Hematopoietic multipotent progenitor cell treated with erythropoietin and hydrocortisone succinate and interleukin-3 and kit ligand, for 17 days (in vitro differentiated cells): ENCODE measurements around the gene NUAK1.

Experiments
- DNase-seq: peaks from one replicate; pipeline ENCODE4 v3.0.0-alpha.2; 2015; ENCODE audit warnings: low spot score

NUAK1 gene

DNA sequence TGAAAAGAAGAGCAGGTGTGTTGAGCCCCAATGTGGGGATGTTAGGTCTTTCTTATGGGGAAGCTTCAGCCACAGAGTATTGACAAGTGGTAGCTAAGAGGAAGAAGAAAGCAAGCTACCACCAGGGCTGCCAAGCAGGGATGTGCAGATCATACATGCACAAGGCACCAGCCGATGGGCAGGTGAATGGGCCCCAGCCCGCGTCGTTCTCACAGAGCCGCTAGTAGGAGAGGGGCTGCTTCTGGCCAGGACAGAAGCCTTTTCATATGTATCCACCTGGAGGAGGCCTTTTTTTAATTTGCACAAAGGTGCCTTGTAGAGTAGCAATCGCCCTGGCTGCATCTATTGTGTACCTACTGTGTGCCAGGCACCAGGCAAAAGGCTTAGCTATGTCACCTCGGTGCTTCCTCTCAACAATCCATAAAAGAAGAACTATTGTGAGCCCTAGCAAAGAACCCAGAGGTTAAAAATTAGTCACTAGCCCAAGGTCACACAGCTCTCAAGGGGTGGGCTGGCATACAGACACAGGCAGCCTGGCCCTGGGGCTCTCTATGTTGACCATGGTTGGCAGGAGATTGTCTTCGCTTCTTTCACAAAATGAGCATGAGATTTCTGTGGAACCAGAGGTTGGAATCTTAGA lies 8.2 kb downstream of the NUAK1 start:
- no peak for DNase-seq

DNA sequence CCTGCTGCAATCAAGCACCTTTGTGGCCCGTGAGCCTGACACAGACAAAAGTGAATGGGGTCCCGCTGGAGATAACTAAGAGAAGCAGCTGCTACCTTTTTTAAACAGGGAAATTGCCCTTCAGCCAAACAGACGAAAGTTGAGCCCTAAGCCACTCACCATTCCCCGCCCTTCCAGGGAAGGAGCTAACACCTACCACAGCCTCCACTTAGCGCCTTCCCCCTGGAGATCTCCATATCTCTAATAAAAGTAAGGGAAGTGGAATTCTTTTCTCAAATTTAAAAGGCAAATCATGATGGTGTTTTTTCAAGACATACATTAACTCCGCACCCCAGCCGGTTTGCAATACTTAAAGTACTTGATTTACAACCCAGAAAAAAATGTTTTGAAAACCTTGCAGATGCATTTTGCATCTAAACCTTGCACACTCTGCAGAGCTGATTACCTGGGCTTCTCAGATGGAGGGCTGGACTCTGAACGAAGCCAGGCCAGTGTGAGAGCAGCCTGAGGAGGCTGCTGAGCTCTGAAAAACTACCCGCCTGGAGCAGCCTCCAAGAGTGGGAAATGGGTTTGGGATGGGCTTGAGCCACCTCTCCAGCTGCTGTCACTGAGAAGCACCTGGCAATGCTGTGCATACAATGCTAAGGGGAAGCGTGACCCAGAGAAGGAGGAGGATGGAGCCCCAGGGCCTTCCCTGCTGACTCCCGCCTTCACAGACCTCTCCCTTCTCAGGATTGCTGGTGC lies 10.0 kb downstream of the NUAK1 start:
- DNase-seq: no peak

DNA sequence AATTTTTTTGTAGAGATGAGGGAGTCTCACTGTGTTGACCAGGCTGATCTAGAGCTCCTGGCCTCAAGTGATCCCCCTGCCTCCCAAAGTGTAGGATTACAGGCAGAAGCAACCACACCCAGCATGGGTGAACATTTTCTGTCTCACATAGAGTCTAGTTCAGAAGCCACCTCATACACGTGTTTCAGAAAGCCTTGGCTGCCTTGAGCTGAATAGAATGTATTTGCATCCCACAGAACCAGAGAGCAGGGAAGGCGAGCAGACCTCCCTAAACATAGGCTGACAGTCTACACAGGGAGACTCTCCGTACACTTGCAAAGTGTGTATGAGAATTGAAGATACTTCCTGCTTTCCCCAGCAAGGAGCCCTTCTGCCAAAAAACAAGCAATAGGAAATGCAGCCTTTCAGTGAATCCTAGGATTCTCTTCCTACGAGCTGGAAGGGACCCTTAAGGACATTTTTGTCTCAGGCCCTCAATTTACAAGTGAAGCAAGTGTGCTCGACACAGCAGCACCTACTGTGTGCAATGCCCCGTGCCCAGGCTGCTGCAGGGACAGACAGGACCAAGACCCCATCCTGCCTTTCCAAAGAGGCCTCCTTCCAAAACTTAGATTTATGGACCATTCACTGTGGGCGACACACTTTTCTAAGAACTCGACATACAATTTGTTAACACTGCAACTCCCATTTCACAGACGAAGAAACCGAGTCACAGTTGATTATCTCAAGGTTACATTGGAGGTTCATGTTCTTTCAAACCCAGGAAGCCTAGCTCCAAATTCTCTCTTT lies 11.2 kb downstream of the NUAK1 start:
- no peak for DNase-seq

DNA sequence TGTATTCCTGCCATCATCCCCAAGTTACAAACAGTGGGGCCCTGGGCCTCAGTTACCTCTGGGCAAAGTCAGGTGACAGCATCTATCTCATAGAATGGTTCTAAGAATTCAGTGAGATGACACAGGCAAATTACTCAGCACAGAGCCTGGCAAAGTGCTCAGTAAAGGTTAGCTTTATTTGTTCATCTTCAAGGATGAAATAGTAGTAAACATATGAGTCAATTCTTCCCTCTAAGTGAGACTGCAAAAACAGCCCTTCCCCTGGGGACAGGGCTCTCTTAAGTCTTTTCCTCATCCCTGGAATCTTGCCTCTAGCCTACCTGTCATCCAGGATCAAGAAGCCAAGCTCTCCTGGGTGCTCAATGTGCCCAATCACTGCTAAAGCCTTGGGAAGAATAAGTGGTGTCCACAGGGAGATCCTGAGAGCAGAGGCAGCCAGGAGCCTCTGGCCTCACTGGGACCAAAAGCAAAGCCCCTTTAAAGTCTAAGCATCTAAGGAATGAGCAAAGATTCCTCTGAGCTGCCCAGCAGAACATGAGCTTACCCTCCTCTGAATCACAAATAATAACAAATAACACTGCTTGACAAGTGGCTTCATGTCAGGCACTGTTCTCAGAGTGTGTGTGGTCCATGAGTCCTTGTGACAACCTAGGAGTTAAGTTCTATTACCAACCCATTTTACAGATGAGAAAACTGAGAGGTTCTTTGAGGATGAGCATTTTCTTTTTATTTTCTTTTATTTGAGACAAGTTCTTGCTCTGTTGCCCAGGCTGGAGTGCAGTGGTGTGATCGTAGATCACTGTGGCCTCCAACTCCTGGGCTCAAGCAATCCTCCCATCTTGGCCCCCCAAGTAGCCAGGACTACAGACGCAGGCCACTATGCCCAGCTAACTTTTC lies 12.1 kb downstream of the NUAK1 start:
- no peak for DNase-seq

DNA sequence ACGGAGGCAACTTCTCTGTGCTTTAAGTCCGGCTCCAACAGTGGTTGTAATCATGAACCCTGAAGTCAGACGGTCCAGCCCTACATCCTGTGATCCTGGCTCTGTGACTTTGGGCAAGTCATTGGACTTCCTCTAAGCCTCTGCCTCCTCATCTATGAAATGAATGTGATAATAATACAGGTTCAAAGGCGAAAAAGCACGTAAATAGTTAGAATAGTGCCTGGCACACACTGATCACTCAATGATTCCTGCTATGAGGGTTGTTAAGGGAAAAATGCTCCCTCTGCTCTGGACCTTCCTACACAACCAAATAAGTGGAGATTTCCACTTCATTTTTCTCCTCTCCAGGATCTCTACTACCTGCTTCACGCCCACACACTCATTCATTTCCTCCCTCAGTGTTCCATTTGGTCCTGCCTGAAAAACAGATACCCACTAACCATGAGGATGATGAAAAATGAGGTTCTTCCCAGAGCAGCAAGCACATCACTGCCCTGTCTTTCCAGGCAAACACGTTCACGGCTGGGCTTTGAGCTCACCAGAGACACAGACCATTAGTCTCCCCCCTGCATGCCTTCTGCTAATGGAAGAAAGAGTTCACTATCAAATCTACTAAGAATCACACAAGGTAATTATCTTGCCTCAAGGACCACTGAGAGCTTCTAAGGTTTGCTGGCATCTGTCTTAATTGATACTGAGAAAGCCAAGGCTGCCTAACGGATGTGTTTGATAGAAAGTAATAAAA lies 13.2 kb downstream of the NUAK1 start:
- no peak for DNase-seq

DNA sequence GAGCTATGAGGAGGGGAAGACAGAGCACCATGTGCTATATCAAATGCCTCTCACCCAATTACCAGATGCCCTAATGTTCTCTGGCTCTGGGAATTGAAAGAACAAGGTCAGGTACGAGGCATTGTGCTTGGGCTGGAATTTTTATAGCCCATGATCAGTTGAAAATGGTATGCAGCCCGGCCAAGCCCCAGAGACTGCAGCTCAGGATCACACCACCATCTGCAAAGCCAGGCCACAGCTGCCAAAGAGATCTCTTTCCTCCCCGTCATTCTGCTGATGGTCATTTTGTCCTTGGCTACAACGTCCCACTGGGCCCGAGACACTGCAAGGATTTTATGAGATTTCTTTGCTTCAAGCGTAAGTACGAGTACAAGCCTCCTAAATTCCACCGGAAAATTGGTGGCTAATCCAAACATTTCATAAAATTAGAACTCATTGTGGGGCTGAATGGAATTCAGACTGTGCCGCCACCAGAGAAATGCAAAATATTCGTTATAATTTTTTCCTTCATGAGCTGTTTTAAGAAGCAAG lies 15.1 kb downstream of the NUAK1 start:
- DNase-seq: no peak

DNA sequence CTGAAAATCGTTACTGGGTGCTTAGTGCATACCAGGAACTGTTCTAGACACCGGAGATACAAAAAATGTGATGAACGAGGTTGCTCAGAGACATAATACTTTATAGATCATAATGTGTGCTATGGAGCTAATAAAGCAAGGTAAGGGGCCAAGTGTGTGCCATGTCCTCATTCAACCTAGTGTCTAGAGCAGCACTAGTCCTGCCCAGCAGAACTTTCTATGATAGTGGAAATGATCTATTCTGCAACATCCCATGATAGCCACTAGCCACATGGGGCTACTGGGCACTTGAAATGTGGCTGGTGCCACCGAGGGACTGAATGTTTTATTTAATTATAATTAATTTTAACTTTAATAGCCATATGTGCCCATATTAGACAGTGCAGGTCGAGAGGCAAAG lies 15.6 kb downstream of the NUAK1 start:
- DNase-seq: no peak

DNA sequence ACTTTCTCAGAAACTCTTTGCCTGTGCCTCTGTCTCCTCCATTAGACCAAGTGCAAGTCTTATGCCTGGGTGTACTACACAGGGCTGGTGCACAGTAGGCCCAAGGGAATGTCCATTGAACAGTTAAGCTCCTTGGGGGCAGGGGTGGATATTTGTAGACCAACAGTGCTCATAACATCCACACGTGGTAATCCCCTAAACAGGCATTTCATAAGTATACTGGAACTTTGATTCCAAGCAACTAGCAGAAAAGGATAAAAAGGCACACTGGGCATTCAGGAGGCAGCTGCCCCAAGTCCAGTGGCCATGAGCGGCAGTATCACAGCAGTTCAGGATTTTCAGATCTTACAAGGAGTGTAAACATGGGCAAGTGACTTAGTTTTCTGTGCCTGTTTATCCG lies 16.8 kb downstream of the NUAK1 start:
- DNase-seq: no peak

DNA sequence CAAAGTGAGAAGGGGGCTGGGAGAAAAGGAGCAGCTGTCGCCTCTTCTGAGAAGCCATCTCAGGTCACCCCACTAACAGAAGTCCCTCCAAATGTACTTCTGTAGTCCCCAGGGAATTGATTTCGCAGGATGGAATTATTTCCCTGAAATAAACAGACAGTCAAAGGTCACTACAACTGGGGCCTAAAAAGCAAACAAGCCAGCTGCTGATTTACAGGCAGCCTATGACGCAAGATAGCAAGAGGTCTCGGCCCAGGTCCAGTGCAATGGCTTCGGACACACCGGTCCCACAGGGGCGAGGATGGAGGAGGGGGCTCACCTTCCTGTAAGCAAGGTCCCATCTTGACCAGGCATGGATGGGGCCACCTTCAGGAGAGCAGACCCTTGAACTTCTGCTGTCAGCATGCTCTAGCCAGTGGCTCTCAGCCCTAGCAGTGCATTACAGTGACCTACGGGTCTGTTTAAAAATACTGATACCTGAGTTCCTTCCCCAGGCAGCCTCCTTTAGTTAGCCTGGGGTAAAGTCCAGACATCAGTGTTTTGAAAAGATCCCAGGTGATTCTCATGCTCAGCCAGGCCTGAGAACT lies 18.1 kb downstream of the NUAK1 start:
- DNase-seq: no peak

DNA sequence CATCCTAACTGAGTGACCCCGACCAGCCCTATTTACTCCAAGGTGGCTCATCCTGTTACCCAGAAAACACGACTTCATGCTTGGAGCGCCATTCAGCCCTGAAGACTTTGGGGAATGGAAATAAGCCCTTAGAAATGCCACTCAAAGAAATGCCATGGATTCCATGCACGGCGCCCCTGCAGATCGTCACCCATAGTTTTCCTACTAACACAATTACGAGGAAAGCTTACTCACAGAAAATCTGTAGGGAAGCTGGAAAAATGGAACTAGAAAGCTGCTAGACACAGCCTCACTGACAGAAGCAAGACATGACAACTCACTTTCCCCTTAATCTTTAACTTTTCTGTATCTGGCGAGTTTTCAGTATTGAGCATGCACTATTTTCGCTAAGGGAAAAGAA lies 19.5 kb downstream of the NUAK1 start:
- no peak for DNase-seq

DNA sequence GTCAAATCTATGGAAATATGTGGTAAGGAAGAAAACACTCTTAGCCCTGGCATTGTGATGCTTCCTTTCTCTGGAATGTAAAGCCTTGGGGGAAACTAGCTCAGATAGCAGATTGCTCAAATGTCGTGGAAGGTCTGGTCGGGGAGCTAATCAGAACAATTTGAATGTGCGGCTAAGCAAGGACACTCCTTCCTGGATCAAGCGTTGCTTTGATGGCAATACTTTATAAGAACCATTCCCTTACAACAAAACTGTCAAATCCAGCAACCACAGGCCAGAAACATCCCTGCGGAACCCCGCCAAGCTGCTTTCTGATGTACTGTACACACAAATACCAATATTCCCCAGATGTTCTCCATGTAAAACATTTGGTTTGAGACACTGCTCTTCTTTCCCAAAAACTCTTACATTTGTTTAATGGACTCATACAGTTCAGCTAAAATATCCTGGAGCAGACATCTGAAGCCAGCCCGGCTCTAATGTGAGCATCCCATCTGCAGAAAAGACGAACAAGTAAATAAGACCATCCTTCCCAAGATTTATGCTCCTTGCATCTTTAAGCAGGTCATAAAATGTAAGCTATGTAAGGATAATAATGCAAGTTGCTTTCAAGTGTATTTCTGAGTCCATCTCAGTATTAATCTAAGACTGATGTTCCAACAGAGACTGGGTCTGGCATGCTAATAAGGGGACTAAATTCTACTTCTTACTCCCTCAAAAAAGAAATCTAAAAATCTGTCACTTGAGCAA lies 20.2 kb downstream of the NUAK1 start:
- DNase-seq: no peak

DNA sequence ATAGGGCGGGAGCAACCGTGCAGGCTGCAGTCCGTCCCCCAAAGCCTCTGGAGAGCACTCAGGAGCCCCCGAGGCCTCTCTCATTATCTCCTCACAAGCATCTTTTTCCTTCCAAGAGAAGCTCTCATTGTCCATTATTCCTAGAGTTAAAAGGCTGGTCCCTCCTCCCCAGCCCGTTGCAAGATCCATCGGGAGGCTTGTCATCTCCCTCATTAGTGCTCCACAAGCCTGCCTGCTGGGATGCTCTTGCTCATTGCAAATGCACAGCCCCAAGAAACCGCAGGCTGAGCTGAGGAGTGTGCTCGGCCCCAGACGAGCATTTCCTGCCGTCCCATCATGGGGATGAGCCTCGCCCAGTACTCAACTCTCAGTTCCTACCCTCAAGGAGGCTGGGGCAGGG lies 23.3 kb downstream of the NUAK1 start:
- DNase-seq: no peak

DNA sequence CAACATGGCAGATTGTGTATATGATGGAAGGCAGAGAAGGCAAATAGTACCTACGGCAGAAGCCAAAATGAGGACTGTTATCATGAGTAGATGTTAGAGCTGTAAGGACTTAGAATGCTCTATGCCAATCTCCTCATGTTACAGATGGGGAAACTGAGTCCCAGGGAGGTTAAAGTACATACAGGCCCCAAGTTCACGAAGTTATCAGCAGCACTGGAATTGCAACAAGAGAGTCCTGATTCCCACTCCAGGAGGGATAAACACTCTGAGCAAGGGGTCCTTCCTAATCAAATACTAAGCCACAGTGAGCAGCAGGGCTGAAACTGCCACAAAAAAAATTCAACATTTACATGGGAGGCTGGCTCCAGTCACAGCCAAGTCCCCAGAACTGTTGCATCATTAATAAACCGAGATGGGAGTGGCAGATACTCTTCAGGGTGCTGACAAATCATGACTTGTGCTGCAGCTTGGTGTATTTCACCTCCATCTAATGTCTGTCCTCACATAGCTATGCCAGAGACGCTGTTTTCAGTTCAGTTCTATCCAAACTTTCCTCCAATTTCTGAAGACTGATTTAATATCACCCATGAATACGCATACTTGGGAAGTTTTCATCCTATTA lies 24.2 kb downstream of the NUAK1 start:
- DNase-seq: no peak

DNA sequence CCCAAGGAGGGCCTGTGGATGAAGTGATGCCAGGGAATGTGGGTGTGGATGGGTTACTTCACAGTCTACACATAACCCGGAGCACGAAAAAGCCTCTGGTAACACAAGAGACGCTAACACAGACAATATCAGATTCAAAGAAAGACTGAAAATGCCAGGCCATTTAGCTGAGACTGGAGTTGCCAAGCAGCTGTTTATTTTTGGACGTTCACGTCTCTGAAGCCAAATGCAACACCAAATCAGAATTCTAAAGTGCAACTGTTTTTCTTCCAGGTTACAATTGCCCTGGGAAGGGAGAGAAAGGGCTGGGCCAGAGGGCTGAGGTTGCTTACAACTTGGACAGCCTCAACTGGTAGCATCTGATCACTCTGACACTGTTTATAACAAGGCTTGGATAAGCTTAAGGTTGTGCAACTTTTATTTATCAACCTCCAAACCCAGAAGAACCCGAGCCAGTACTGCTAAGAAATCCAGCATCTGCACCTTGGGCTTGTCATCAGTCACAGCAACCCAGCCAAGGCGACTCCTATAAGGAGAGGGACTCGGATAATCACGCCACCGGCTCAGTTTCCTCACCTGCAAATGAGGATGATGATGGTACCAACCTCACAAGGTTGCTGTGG lies 24.8 kb downstream of the NUAK1 start:
- DNase-seq: no peak

DNA sequence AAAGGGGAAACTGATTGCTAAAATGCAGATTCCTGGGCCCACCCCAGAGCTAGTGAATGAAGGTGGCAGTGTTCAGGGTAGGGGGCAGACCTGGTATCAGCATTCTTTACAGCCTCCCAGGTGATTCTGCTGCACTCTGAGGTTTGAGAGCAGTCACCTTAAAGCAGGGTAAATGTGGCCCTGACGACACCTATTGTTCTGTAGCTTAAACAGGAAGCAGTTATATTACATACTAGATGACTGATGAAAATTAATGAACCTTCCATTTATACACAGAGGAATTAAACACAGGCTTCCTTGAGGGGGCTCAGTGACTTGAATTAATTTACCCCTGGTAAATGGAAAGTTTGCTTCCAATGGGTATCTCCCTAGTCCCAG lies 25.3 kb downstream of the NUAK1 start:
- no peak for DNase-seq

DNA sequence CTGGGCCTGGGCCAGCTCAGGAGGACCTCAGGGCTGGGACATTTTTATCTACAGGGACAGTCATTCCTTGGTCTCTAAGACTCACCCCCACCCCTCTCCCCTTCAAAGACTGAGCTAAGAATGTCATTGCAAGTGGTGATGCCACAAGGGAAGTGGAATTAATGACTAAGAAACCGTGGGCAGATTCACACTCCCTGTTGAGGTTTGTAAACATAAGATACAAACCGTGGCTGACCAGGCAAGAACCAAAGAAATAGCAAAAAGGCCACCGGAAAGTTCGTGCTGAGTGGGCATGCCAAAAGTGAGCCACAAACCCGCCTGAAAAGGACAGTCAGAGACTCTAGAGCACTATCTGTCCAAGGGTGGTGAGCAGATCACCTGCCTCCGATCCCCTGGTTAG lies 25.7 kb downstream of the NUAK1 start:
- no peak for DNase-seq

DNA sequence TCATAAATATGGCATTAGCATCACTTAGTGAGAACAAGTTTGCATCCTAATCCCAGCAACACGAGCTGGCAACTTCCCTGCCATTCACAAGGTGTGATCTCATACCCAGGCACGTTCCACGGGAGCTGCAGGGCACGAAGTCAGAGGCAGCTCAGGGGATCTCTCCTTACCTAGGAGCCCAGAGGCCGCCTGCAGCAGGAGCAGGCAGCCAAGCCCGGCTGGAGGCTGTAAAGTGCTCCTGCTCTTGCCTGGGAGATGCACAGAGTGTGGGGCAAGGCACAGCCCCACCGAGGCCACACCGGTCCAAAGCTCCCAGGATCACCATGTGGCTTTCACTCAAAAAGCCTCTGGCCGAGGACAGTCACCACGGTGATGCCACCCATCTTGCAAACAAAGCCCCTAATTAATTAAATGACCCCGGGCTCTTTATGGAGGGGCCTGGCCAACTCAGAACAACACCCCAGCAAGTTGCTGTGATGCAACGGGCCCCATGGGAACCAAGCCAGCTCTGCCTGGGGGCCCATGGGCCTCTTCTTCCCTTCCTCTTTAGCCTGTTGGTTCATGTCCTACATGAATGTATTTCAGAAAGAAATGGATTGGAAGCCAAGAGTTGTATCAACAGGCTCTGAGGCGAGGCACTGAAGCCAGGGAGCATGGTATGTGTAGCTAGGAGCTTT lies 26.5 kb downstream of the NUAK1 start:
- DNase-seq: no peak

DNA sequence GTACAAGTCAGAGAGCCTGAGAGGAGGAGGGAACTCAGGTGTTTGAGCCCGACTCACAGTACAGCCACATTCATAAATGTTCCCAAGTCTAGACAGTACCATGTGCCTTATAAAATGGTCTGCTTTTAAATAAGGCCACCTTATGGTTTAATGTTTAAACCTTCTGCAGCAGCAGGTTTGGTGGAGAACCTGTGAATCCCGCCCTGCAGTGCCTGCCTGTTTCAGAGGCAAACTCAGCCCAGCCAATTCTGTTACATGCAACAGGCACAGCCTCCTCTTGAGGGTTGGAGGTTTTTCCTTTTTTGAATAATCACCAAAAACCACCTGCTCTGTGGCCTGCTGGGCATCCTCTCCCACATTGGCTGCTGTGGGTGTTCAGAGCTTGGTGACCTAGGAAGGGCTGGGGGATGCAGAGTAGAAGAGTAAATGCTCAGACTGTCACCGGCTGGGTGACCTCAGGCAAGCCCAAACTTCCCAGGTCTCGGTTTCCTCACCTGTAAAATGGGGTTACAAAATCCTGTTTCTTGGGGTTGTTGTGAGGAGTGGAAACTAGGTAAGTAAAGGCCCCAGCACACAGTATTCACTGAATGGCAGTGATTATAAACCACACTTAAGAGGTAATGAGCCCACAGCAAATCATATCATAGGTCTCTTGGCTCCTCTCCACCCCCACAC lies 28.0 kb downstream of the NUAK1 start:
- no peak for DNase-seq
